HepG2 (cell line): ENCODE results near the gene ESPN. TPM values are rescaled to one million over a fixed set of nuclear protein-coding genes. Genes with fewer than 3 reads are reported as not detected.
A peak's percentile ranks its signal among the peaks of the same experiment; 100 is the strongest.

Experiments used
- BCL6 ChIP-seq: IDR thresholded peaks from 2 replicates; pipeline ENCODE4 v1.6.1; 2016; ENCODE audit warnings: missing genetic modification reagents, missing compliant biosample characterization
- BORCS8-MEF2B ChIP-seq: sonication (generic); formaldehyde crosslinking; IDR thresholded peaks from 2 replicates; pipeline ENCODE4 v1.8.0; 2022; ENCODE audit warnings: mild to moderate bottlenecking, missing genetic modification reagents
- CCDC6 ChIP-seq: sonication (generic); formaldehyde crosslinking; IDR thresholded peaks from 2 replicates; pipeline ENCODE4 v1.8.1; 2022; ENCODE audit warnings: mild to moderate bottlenecking, missing genetic modification reagents, moderate library complexity
- ELF1 ChIP-seq: sonication (generic); formaldehyde crosslinking; IDR thresholded peaks from 2 replicates; pipeline ENCODE4 v1.4.0; 2020; ENCODE audit warnings: missing genetic modification reagents
- FOXO1 ChIP-seq: sonication (generic); formaldehyde crosslinking; IDR thresholded peaks from 2 replicates; pipeline ENCODE4 v1.4.0; 2020; ENCODE audit warnings: missing genetic modification reagents
- GFI1 ChIP-seq: sonication (generic); formaldehyde crosslinking; IDR thresholded peaks from 2 replicates; pipeline ENCODE4 v1.5.0; 2020; ENCODE audit warnings: missing genetic modification reagents, mild to moderate bottlenecking, borderline replicate concordance
- KDM2A ChIP-seq: sonication (generic); formaldehyde crosslinking; IDR thresholded peaks from 2 replicates; pipeline ENCODE4 v1.4.0; 2020; ENCODE audit warnings: low read depth, missing genetic modification reagents, borderline replicate concordance
- MAF1 ChIP-seq: sonication (generic); formaldehyde crosslinking; IDR thresholded peaks from 2 replicates; pipeline ENCODE4 v1.5.0; 2020; ENCODE audit warnings: missing genetic modification reagents, borderline replicate concordance
- MIER2 ChIP-seq: IDR thresholded peaks from 2 replicates; pipeline ENCODE4 v1.6.1; 2016; ENCODE audit warnings: missing biosample characterization, missing genetic modification reagents
- NFE2L1 ChIP-seq: sonication (generic); formaldehyde crosslinking; IDR thresholded peaks from 2 replicates; pipeline ENCODE4 v1.4.0; 2020; ENCODE audit warnings: missing genetic modification reagents, mild to moderate bottlenecking, borderline replicate concordance
- POLR2AphosphoS2 ChIP-seq: IDR thresholded peaks from 2 replicates; pipeline ENCODE4 v1.6.1; 2011; ENCODE audit warnings: low read depth, low read length, improper control_type of control experiment
- RBAK ChIP-seq: sonication (generic); formaldehyde crosslinking; IDR thresholded peaks from 2 replicates; pipeline ENCODE4 v1.5.1; 2020; ENCODE audit warnings: mild to moderate bottlenecking, missing genetic modification reagents
- RELA ChIP-seq: sonication (generic); formaldehyde crosslinking; IDR thresholded peaks from 2 replicates; pipeline ENCODE4 v1.4.0; 2020; ENCODE audit warnings: missing genetic modification reagents
- TBX2 ChIP-seq: sonication (generic); formaldehyde crosslinking; IDR thresholded peaks from 2 replicates; pipeline ENCODE4 v1.5.0; 2020; ENCODE audit warnings: missing genetic modification reagents, mild to moderate bottlenecking, borderline replicate concordance
- TMF1 ChIP-seq: sonication (generic); formaldehyde crosslinking; IDR thresholded peaks from 2 replicates; pipeline ENCODE4 v1.8.1; 2022; ENCODE audit warnings: low read depth, missing genetic modification reagents
- XRCC5 ChIP-seq: fragments of 200-400 bp; formaldehyde crosslinking; optimal IDR thresholded peaks from 2 replicates; pipeline ENCODE3; 2017; ENCODE audit warnings: mild to moderate bottlenecking, low read length
- ZNF10 ChIP-seq: sonication (generic); formaldehyde crosslinking; IDR thresholded peaks from 2 replicates; pipeline ENCODE4 v1.4.0; 2020; ENCODE audit warnings: mild to moderate bottlenecking, low read depth, missing genetic modification reagents, borderline replicate concordance
- ZNF34 ChIP-seq: sonication (generic); formaldehyde crosslinking; IDR thresholded peaks from 2 replicates; pipeline ENCODE4 v1.4.0; 2020; ENCODE audit warnings: mild to moderate bottlenecking, missing genetic modification reagents, borderline replicate concordance
- ZSCAN22 ChIP-seq: sonication (generic); formaldehyde crosslinking; IDR thresholded peaks from 2 replicates; pipeline ENCODE4 v1.4.0; 2020; ENCODE audit warnings: mild to moderate bottlenecking, missing genetic modification reagents
- polyA plus RNA-seq, 8 experiments: library from polyadenylated mRNA; depleted of rRNA in 3 of 8; stranded (reverse) in 7 of 8; unstranded in 1 of 8; fragments of >200 nt; fragmentation: Illumina TruSeq in 4 of 8; extraction: Trizol in 4 of 8; gene quantifications; 2 replicates each; pipeline versions ENCODE4 v1.2.1 to v1.2.3, GENCODE V29; 2011 to 2016; ENCODE audit warnings: low read depth in 4 of 8, missing spikeins in 1 of 8, mixed read lengths in 1 of 8; ENCODE audit not compliant: insufficient read depth in 1 of 8
- total RNA-seq, 5 experiments: library from RNA; depleted of rRNA; stranded (reverse); fragments of >200 nt; fragmentation: Illumina TruSeq; extraction: Trizol; gene quantifications; 2 replicates each; pipeline ENCODE4 v1.2.3, GENCODE V29; 2016; ENCODE audit warnings: low read depth in 1 of 5
- TF ChIP-seq, protein P1 (sequence below): sonication (generic); formaldehyde crosslinking; IDR thresholded peaks from 2 replicates; pipeline ENCODE4 v1.9.0; 2021; ENCODE audit warnings: missing genetic modification reagents, mild to moderate bottlenecking, borderline replicate concordance
- TF ChIP-seq, protein P2 (sequence below): IDR thresholded peaks from 2 replicates; pipeline ENCODE4 v1.6.1; 2018; ENCODE audit warnings: missing genetic modification reagents, mild to moderate bottlenecking, missing compliant biosample characterization
- TF ChIP-seq, protein P3 (sequence below): sonication (generic); formaldehyde crosslinking; IDR thresholded peaks from 2 replicates; pipeline ENCODE4 v1.8.0; 2022; ENCODE audit warnings: missing genetic modification reagents, mild to moderate bottlenecking, borderline replicate concordance
- TF ChIP-seq, protein P4 (sequence below): sonication (generic); formaldehyde crosslinking; conservative IDR thresholded peaks from 2 replicates; pipeline ENCODE4 v1.8.0; 2022; ENCODE audit warnings: low read depth, missing genetic modification reagents
- TF ChIP-seq, protein P5 (sequence below): sonication (generic); formaldehyde crosslinking; IDR thresholded peaks from 2 replicates; pipeline ENCODE4 v1.8.1; 2023; ENCODE audit warnings: mild to moderate bottlenecking, missing genetic modification reagents, borderline replicate concordance

The ESPN gene
- total and polyA plus RNA-seq, 2 of the 13 experiments (the other 11 are each of a cell fraction or from before 2014, with no cell fraction given) = 48.6 to 54.2 TPM

DNA sequence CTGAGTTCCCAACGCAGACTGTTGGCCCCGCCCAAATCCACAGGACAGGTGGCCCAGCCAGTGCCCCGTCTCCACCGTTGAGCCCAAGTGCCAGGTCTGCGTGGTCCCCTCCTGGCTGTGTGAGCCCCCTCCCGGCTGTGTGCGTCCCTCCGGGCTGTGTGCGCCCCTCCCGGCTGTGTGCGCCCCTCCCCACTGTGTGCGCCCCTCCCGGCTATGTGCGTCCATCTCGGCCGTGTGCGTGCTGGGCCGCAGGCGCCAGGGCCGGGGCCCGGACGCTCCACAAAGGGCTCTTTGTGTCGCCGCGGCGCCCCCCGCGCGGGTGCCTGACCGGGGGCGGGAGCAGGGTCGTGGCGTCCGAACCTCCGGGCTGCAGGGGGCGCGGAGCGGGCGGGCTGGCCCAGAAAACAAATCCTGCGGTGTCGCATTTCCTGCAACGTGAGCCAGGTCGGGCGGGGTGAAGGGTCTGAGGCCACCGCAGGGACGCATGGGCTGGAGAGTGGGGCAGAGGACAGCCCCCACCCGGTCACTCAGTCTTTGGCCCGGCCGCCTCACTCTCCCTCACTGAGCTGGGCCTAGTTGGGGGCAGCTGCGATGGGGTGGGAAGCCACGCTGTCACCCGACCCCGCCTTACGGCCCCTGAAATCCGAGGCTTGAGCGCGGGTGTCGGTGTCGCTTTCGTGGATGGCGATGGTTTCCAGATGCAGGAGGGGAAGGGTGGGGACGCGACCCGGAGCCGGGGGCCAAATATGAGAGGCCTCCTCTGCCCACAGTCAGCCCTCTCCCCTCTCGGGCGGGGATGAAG is 22.6 kb downstream of the ESPN start (continued):
- peak; percentile 71 for TF ChIP-seq BCL6
- TF ChIP-seq KDM2A (CRISPR knock-in tag) = peak; percentile 20; the same call in 1 of the 2 replicates
- TF ChIP-seq NFE2L1 = 0 out of 2 replicates have a peak, but pooled peaks have one; percentile 28
- no peak; the same call in 1 of the 2 replicates for TF ChIP-seq ELF1 (CRISPR knock-in tag)
- TF ChIP-seq XRCC5 = no peak
- TF ChIP-seq, protein P1, sequence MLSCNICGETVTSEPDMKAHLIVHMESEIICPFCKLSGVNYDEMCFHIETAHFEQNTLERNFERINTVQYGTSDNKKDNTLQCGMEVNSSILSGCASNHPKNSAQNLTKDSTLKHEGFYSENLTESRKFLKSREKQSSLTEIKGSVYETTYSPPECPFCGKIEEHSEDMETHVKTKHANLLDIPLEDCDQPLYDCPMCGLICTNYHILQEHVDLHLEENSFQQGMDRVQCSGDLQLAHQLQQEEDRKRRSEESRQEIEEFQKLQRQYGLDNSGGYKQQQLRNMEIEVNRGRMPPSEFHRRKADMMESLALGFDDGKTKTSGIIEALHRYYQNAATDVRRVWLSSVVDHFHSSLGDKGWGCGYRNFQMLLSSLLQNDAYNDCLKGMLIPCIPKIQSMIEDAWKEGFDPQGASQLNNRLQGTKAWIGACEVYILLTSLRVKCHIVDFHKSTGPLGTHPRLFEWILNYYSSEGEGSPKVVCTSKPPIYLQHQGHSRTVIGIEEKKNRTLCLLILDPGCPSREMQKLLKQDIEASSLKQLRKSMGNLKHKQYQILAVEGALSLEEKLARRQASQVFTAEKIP (CRISPR knock-in tag) = no peak
- TF ChIP-seq TBX2 = peak; percentile 88; the same call in 1 of the 2 replicates
- TF ChIP-seq, protein P2, sequence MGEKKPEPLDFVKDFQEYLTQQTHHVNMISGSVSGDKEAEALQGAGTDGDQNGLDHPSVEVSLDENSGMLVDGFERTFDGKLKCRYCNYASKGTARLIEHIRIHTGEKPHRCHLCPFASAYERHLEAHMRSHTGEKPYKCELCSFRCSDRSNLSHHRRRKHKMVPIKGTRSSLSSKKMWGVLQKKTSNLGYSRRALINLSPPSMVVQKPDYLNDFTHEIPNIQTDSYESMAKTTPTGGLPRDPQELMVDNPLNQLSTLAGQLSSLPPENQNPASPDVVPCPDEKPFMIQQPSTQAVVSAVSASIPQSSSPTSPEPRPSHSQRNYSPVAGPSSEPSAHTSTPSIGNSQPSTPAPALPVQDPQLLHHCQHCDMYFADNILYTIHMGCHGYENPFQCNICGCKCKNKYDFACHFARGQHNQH = peak; percentile 86
- TF ChIP-seq ZSCAN22 = no peak
- TF ChIP-seq, protein P3, sequence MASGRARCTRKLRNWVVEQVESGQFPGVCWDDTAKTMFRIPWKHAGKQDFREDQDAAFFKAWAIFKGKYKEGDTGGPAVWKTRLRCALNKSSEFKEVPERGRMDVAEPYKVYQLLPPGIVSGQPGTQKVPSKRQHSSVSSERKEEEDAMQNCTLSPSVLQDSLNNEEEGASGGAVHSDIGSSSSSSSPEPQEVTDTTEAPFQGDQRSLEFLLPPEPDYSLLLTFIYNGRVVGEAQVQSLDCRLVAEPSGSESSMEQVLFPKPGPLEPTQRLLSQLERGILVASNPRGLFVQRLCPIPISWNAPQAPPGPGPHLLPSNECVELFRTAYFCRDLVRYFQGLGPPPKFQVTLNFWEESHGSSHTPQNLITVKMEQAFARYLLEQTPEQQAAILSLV (CRISPR knock-in tag) = peak; percentile 73; the same call in 1 of the 2 replicates
- peak; percentile 69 for TF ChIP-seq FOXO1 (CRISPR knock-in tag)
- TF ChIP-seq MIER2 (CRISPR knock-in tag) = no peak
- peak; percentile 58; the same call in 1 of the 2 replicates for TF ChIP-seq BORCS8-MEF2B (CRISPR knock-in tag)
- peak; percentile 81; the same call in 1 of the 2 replicates for TF ChIP-seq TMF1 (CRISPR knock-in tag)
- no peak; the same call in 1 of the 2 replicates for TF ChIP-seq MAF1 (CRISPR knock-in tag)
- TF ChIP-seq CCDC6 (CRISPR knock-in tag) = no peak; the same call in 1 of the 2 replicates
- no peak for TF ChIP-seq ZNF10
- no peak for TF ChIP-seq POLR2AphosphoS2
- peak; percentile 73; the same call in 1 of the 2 replicates for TF ChIP-seq GFI1 (CRISPR knock-in tag)
- TF ChIP-seq, protein P4, sequence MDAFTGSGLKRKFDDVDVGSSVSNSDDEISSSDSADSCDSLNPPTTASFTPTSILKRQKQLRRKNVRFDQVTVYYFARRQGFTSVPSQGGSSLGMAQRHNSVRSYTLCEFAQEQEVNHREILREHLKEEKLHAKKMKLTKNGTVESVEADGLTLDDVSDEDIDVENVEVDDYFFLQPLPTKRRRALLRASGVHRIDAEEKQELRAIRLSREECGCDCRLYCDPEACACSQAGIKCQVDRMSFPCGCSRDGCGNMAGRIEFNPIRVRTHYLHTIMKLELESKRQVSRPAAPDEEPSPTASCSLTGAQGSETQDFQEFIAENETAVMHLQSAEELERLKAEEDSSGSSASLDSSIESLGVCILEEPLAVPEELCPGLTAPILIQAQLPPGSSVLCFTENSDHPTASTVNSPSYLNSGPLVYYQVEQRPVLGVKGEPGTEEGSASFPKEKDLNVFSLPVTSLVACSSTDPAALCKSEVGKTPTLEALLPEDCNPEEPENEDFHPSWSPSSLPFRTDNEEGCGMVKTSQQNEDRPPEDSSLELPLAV = no peak; the same call in 1 of the 2 replicates
- TF ChIP-seq RELA (CRISPR knock-in tag) = peak; percentile 37; the same call in 1 of the 2 replicates
- TF ChIP-seq, protein P5, sequence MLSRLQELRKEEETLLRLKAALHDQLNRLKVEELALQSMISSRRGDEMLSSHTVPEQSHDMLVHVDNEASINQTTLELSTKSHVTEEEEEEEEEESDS (CRISPR knock-in tag) = no peak
- no peak for TF ChIP-seq RBAK (CRISPR knock-in tag)
- no peak for TF ChIP-seq ZNF34 (CRISPR knock-in tag)
